HepG2 (cell line): Measurements from ENCODE around the gene TPRN. TPM values are rescaled to one million over a fixed set of nuclear protein-coding genes. Genes with fewer than 3 reads are reported as not detected.

Experiments
- BRCA1 ChIP-seq: sonication (generic); formaldehyde crosslinking; IDR thresholded peaks from 2 replicates; pipeline ENCODE4 v1.4.0; 2020; ENCODE audit warnings: missing genetic modification reagents
- FOSL1 ChIP-seq: sonication (generic); formaldehyde crosslinking; IDR thresholded peaks from 2 replicates; pipeline ENCODE4 v1.9.0; 2021; ENCODE audit warnings: missing genetic modification reagents, borderline replicate concordance
- FOXA3 ChIP-seq: IDR thresholded peaks from 2 replicates; pipeline ENCODE4 v1.6.1; 2016; ENCODE audit warnings: missing genetic modification reagents, missing compliant biosample characterization
- GATA4 ChIP-seq: sonication (generic); IDR thresholded peaks from 2 replicates; pipeline ENCODE4 v1.6.1; 2016; ENCODE audit warnings: antibody characterized with exemption, low read depth, borderline replicate concordance
- GZF1 ChIP-seq: sonication (generic); formaldehyde crosslinking; IDR thresholded peaks from 2 replicates; pipeline ENCODE4 v1.5.1; 2020; ENCODE audit warnings: mild to moderate bottlenecking, missing genetic modification reagents
- HIC2 ChIP-seq: sonication (generic); formaldehyde crosslinking; IDR thresholded peaks from 2 replicates; pipeline ENCODE4 v1.9.0; 2022; ENCODE audit warnings: low read depth, missing genetic modification reagents
- HMGXB3 ChIP-seq: sonication (generic); formaldehyde crosslinking; IDR thresholded peaks from 2 replicates; pipeline ENCODE4 v1.4.0; 2020; ENCODE audit warnings: missing genetic modification reagents, borderline replicate concordance
- HNF4A ChIP-seq: sonication (generic); formaldehyde crosslinking; IDR thresholded peaks from 2 replicates; pipeline ENCODE4 v1.4.0; 2020; ENCODE audit warnings: missing genetic modification reagents
- IRF2 ChIP-seq: IDR thresholded peaks from 2 replicates; pipeline ENCODE4 v1.6.1; 2018; ENCODE audit warnings: missing genetic modification reagents, missing compliant biosample characterization
- NCOA1 ChIP-seq: sonication (generic); formaldehyde crosslinking; IDR thresholded peaks from 2 replicates; pipeline ENCODE4 v1.9.0; 2021; ENCODE audit warnings: missing genetic modification reagents
- RXRB ChIP-seq: IDR thresholded peaks from 2 replicates; pipeline ENCODE4 v1.6.1; 2016; ENCODE audit warnings: borderline replicate concordance, missing genetic modification reagents, missing compliant biosample characterization
- SRF ChIP-seq: IDR thresholded peaks from 2 replicates; pipeline ENCODE4 v1.6.1; 2011; ENCODE audit warnings: mild to moderate bottlenecking, low read depth, low read length, moderate library complexity
- SRY ChIP-seq: sonication (generic); formaldehyde crosslinking; IDR thresholded peaks from 2 replicates; pipeline ENCODE4 v1.8.0; 2022; ENCODE audit warnings: mild to moderate bottlenecking, missing genetic modification reagents
- ZBTB34 ChIP-seq: sonication (generic); formaldehyde crosslinking; IDR thresholded peaks from 2 replicates; pipeline ENCODE4 v1.8.0; 2022; ENCODE audit warnings: mild to moderate bottlenecking, missing genetic modification reagents
- ZNF280D ChIP-seq: sonication (generic); formaldehyde crosslinking; IDR thresholded peaks from 2 replicates; pipeline ENCODE4 v1.5.1; 2020; ENCODE audit warnings: mild to moderate bottlenecking, missing genetic modification reagents
- ZSCAN5A ChIP-seq: sonication (generic); formaldehyde crosslinking; IDR thresholded peaks from 2 replicates; pipeline ENCODE4 v1.8.0; 2022; ENCODE audit warnings: mild to moderate bottlenecking, missing genetic modification reagents, borderline replicate concordance
- polyA plus RNA-seq, 8 experiments: library from polyadenylated mRNA; depleted of rRNA in 3 of 8; stranded (reverse) in 7 of 8; unstranded in 1 of 8; fragments of >200 nt; fragmentation: Illumina TruSeq in 4 of 8; extraction: Trizol in 4 of 8; gene quantifications; 2 replicates each; pipeline versions ENCODE4 v1.2.1 to v1.2.3, GENCODE V29; 2011 to 2016; ENCODE audit warnings: low read depth in 4 of 8, missing spikeins in 1 of 8, mixed read lengths in 1 of 8; ENCODE audit not compliant: insufficient read depth in 1 of 8
- total RNA-seq, 5 experiments: library from RNA; depleted of rRNA; stranded (reverse); fragments of >200 nt; fragmentation: Illumina TruSeq; extraction: Trizol; gene quantifications; 2 replicates each; pipeline ENCODE4 v1.2.3, GENCODE V29; 2016; ENCODE audit warnings: low read depth in 1 of 5

The TPRN gene
- total and polyA plus RNA-seq, 2 of the 13 experiments (the other 11 are each of a cell fraction or from before 2014, with no cell fraction given) = 10.1 to 19.2 TPM

DNA sequence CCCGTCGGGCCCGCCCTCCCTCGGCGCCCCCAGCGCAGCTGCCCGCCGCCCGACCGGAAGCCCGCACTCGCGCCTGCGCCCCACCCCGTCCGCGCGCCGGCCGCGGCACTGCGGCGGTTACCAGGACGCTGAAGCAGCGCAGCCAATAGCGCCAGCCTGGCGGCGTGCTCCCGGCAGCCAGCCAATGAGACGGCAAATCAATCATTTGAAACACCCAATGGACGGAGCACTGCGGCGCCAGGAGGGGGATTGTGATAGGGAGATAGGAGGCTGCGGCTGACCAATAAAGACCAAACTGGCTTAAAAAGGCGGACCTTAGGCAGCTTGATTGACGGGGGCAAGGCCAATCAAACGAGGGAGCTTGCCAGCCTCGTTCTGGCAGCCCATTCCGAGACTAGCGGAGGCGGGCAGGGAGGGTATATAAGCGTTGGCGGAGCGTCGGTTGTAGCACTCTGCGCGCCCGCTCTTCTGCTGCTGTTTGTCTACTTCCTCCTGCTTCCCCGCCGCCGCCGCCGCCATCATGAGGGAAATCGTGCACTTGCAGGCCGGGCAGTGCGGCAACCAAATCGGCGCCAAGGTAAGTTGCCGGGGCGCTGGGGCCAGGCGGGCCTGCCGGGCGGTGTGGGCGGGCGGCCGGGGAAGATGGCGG, 40.4 kb upstream of the TPRN start, which contains the start of gene TUBB4B (continued):
- 0 out of 2 replicates have a peak, but pooled peaks have one; percentile 30 for TF ChIP-seq HIC2
- TF ChIP-seq HNF4A (CRISPR knock-in tag) = 0 out of 2 replicates have a peak, but pooled peaks have one; percentile 5
- peak; percentile 82; the same call in 1 of the 2 replicates for TF ChIP-seq BRCA1 (CRISPR knock-in tag)
- TF ChIP-seq IRF2 = peak; percentile 70
- 0 out of 2 replicates have a peak, but pooled peaks have one; percentile 11 for TF ChIP-seq ZSCAN5A (CRISPR knock-in tag)
- peak; percentile 27; the same call in 1 of the 2 replicates for TF ChIP-seq SRY (CRISPR knock-in tag)
- no peak for TF ChIP-seq ZBTB34
- TF ChIP-seq HMGXB3 (CRISPR knock-in tag) = peak; percentile 81
- TF ChIP-seq ZNF280D = 0 out of 2 replicates have a peak, but pooled peaks have one; percentile 4
- peak; percentile 95 for TF ChIP-seq GATA4
- 0 out of 2 replicates have a peak, but pooled peaks have one; percentile 20 for TF ChIP-seq NCOA1 (CRISPR knock-in tag)
- 0 out of 2 replicates have a peak, but pooled peaks have one; percentile 43 for TF ChIP-seq GZF1
- TF ChIP-seq FOXA3 (CRISPR knock-in tag) = peak; percentile 50; the same call in 1 of the 2 replicates
- no peak for TF ChIP-seq FOSL1
- TF ChIP-seq SRF = peak; percentile 61; the same call in 1 of the 2 replicates
- TF ChIP-seq RXRB (CRISPR knock-in tag) = peak; percentile 47; the same call in 1 of the 2 replicates
